22Rv1 (cell line): Measurements from ENCODE around the gene RGS11.

Experiments
- H3K27ac ChIP-seq: fragments of 450-650 bp; 2 replicates; pipeline ENCODE4 v1.5.1; 2017
- ZFX ChIP-seq: fragments of 450-650 bp; IDR thresholded peaks from 2 replicates; pipeline ENCODE4 v1.6.1; 2017; ENCODE audit warnings: antibody characterized with exemption, borderline replicate concordance
- TF ChIP-seq, protein P1 (sequence below): fragments of 450-650 bp; IDR thresholded peaks from 2 replicates; pipeline ENCODE4 v1.5.1; 2017; ENCODE audit warnings: mild to moderate bottlenecking

RGS11 gene

DNA sequence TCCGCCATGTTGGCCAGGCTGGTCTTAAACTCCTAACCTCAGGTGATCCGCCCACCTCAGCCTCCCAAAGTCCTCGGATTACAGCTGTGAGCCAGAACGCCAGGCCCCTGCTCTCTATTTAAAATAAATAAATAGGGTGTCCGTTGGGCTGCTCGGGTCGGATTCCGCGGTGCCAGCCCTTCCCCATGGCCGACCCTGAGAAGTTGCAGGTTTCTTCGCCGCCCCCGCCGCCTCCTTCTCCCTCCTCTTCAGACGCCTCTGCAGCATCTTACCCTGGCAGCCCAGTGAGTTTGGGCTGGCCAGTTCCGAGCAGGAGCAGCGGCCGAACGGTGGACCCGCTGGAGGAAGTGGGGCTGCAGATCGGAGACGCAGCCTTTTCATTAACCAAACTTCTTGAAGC, 44.8 kb downstream of the RGS11 start:
- H3K27ac ChIP-seq = no peak overlapping the region
- TF ChIP-seq, protein P1, sequence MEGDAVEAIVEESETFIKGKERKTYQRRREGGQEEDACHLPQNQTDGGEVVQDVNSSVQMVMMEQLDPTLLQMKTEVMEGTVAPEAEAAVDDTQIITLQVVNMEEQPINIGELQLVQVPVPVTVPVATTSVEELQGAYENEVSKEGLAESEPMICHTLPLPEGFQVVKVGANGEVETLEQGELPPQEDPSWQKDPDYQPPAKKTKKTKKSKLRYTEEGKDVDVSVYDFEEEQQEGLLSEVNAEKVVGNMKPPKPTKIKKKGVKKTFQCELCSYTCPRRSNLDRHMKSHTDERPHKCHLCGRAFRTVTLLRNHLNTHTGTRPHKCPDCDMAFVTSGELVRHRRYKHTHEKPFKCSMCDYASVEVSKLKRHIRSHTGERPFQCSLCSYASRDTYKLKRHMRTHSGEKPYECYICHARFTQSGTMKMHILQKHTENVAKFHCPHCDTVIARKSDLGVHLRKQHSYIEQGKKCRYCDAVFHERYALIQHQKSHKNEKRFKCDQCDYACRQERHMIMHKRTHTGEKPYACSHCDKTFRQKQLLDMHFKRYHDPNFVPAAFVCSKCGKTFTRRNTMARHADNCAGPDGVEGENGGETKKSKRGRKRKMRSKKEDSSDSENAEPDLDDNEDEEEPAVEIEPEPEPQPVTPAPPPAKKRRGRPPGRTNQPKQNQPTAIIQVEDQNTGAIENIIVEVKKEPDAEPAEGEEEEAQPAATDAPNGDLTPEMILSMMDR = no peak
- TF ChIP-seq ZFX = no peak

DNA sequence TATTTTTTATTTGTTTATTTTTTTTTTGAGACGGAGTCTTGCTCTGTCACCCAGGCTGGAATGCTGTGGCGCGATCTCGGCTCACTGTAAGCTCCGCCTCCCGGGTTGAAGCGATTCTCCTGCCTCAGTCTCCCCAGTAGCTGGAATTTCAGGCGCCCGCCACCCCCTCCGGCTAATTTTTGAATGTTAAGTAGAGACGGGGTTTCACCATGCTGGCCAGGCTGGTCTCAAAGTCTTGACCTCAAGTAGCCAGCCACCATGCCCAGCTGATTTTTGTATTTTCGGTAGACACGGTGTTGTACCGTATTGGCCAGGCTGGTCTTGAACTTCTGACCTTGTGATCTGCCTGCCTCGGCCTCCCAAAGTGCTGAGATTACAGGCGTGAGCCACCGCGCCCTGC, 45.4 kb downstream of the RGS11 start:
- H3K27ac ChIP-seq = peak overlapping the region; percentile 86

DNA sequence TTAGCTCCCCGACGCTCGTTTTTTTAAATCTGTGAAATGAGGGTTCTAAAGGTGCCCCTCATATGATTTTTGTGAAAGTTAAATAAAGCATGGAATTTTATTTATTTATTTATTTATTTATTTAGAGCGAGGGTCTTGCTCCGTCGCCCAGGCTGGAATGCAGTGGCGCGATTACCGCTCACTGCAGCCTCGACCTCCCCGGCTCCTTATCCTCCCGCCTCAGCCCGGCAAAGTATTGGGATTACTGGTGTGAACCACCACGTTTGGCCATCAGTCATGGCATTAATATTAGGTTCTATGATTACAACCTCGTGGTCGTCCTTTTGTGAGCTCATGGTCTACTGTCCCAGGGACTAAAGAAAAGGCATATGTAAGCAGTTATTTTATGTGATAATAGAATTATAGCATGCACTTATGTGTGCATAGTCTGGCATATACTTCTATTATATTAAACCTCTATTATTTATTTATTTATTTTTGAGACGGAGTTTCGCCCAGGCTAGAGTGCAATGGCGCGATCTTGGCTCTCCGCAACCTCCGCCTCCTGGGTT, 45.9 kb downstream of the RGS11 start:
- TF ChIP-seq, protein P1 = no peak
- TF ChIP-seq ZFX = no peak
- peak overlapping the region; percentile 86 for H3K27ac ChIP-seq

DNA sequence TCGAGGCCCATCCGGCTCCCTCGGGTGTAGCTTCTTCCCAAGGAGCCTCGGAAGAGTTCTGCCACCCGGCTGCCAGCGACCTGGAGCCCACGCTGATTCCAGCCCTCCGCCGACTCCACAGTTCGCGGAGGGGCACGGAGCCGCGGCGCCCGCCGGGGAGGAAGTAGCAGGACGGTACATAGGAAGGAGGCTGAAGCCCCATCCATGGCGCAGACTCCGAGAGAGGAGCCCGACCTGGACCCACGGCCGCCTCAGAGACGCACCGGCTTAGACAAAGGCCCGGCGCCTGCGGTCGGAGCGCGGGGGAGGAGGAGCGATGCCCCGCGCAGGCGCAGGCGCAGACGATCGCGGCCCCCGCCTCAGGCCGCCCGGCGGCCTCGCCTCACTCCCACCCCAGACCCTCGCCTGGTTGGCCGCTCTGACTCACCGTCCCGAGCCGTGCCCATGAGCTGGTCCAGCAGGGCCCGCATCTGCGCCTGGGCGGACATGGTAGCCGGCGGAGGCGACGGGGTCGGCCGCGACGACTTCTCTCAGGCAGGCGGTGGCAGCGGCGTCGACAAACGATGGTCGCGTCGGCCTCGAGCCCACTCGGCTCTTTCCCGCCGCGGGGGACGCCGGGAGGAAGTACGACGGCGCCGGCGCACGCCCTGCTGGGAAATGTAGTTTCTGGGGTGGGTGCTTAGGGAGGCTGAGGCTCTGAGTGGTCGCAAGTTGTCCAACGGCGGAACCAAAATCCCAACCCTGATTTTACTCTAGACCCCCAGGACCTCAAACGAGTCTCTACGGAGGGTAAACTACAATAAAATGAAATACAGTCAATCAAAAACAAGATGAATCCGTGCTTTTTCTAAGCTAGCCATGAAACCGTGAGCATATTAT, 46.7 kb downstream of the RGS11 start, which contains the start of gene LUC7L:
Gene LUC7L, minus strand, starts transcription at position 598 of the 879 bp plus-strand sequence. Its CDS starts 110 bp downstream, at position 488.
- 0 out of 2 replicates have a peak, but pooled peaks have one; percentile 25 for TF ChIP-seq ZFX
- TF ChIP-seq, protein P1 = no peak
- peak within 1 kb of the TSS; percentile 86 for H3K27ac ChIP-seq

DNA sequence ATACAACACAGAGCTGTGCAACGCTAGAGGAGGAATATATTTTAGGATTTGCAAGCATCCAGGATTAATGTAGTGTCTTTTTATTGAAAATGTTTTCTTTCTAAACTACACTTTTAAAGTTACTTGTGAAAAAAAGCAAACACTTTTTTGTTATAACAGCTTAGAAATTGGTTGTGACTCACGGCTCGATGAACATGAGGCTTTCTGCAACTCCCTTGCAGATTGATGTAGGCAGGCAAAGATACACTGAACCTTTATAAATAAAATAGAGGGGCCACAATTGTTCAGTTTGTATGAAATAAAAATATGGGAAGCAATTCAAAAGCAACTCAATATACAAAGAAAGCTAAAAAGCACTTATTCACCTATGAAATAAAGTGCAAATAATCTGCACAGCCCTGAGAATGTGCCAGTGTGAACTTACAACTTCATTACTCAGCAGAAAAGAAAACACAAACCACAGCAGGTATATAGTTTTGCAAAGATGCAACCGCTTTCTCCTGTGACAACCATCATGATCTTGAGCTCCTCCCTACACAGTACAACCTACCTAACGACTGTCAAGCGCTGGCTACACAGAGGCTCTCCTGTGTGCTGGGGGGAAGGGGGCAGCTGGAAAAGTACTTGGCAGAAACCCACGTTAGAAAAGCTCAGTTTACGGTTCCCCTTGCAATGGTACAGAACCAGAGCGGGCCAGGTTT, 47.4 kb downstream of the RGS11 start:
- H3K27ac ChIP-seq = peak overlapping the region; percentile 86
- TF ChIP-seq ZFX = no peak
- TF ChIP-seq, protein P1 = no peak

DNA sequence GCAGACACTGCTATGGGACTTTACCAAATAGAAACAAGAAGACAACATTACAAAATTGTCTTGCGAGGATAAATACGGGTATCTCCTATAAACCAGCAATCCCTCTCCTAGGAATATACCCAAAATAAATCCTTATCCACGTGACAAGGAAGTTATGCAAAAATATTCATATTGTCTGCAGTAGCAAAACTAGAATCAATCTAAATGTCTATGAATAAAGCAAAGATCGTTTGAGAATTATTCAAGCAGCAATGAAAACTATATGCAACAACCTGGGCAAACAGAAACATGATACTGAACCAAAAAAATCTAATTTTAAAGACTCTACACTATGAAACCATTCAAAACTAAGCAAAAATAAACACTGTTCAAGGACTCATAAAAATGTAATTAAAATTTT, 55.7 kb downstream of the RGS11 start:
- no peak for TF ChIP-seq ZFX
- TF ChIP-seq, protein P1 = no peak
- no peak overlapping the region for H3K27ac ChIP-seq
